Tibial nerve (tissue), 4 donors: ENCODE data around the gene CDKN2B-AS1. TPM values are rescaled to one million over a fixed set of nuclear protein-coding genes. Genes with fewer than 3 reads are reported as not detected.

Experiments used
- DNase-seq, 2 donors: peaks; one replicate each; pipeline ENCODE4 v3.0.0-alpha.2; 2019; ENCODE audit warnings: low spot score in 2 of 2
- H3K27ac ChIP-seq, 4 donors: fragments of 200-600 bp; sonication (generic) in 3 of 4; one replicate each; pipeline ENCODE4 v1.5.1; 2017 to 2019; ENCODE audit warnings: mild to moderate bottlenecking in 1 of 4
- H3K27me3 ChIP-seq, 2 donors: fragments of 200-600 bp; sonication (generic) in 1 of 2; one replicate each; pipeline versions ENCODE4 v1.5.1 to v1.6.0; 2017 to 2019
- H3K36me3 ChIP-seq, 3 donors: fragments of 200-600 bp; sonication (generic); one replicate each; pipeline ENCODE4 v1.5.1; 2018 to 2019
- H3K4me1 ChIP-seq, 4 donors: fragments of 200-600 bp; sonication (generic) in 3 of 4; one replicate each; pipeline ENCODE4 v1.5.1; 2017 to 2019
- H3K4me3 ChIP-seq, 4 donors: fragments of 200-600 bp; sonication (generic) in 3 of 4; one replicate each; pipeline ENCODE4 v1.5.1; 2017 to 2019; ENCODE audit warnings: mild to moderate bottlenecking in 1 of 4, moderate library complexity in 1 of 4
- H3K9me3 ChIP-seq, 4 donors: fragments of 200-600 bp; sonication (generic) in 3 of 4; one replicate each; pipeline ENCODE4 v1.5.1; 2017 to 2019
- CTCF ChIP-seq, 5 experiments: fragments of 200-600 bp in 3 of 5; fragments of 450-650 bp in 2 of 5; sonication (generic) in 3 of 5; IDR thresholded peaks; one replicate each; pipeline ENCODE4 v1.5.1; 2016 to 2019; ENCODE audit warnings: antibody characterized with exemption in 5 of 5, mild to moderate bottlenecking in 3 of 5, moderate library complexity in 2 of 5
- EP300 ChIP-seq, 2 donors: sonication (generic); formaldehyde crosslinking; IDR thresholded peaks; one replicate each; pipeline ENCODE4 v1.6.1; 2017; ENCODE audit warnings: antibody characterized with exemption in 2 of 2, mild to moderate bottlenecking in 1 of 2
- POLR2A ChIP-seq, 2 donors: fragments of 450-650 bp; IDR thresholded peaks; one replicate each; pipeline ENCODE4 v1.6.1; 2017; ENCODE audit warnings: antibody characterized with exemption in 2 of 2, mild to moderate bottlenecking in 2 of 2, moderate library complexity in 2 of 2
- WGBS, 2 donors: methylation state at CpG; one replicate each; pipeline ENCODE4 v1.1.5; 2018; 5-methylcytosine and 5-hydroxymethylcytosine counted together
- total RNA-seq, 4 donors: library from RNA; depleted of rRNA; stranded (reverse); fragments of >200 nt; gene quantifications; one replicate each; pipeline ENCODE4 v1.1.0, GENCODE V29; 2016

CDKN2B-AS1 gene
- total RNA-seq, 4 donors from 2014 or later, result 0.59 to 1.5 (median 0.90) TPM; not detected in 1

DNA sequence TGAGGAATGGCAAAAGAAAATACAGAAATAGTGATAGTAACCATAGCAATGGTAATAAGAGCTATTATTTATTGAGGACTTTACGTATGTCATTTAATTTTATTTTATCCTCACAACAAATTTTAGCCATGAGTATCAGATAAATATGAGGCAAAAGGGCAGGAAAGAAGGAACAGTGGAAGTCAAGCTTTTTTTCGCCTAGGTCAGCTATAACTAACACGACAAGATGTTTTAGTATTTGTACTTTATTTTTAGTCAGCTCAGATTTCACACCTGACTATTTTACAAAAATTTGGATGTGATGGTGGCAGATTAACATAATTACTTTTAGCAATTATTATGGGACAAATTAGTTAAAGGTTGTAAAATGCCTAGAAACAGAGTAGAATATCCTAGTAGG is 49.3 kb downstream of the CDKN2B-AS1 start:
- WGBS, 2 donors, result 48 to 68% methylated on average over 3 of the region's 3 CpGs
- Histone ChIP-seq H3K27me3 (no peaks in the 10 kb centered on the region), H3K4me3 (no peak overlapping the region), H3K9me3 (no peaks in the 10 kb centered on the region), H3K36me3 (no peaks in the 10 kb centered on the region), H3K4me1 (peaks cover 0 to 7% (median 3%) of the 10 kb centered on the region in 4 donors), H3K27ac (no peak overlapping the region)
- no peak for DNase-seq
- TF ChIP-seq CTCF (IDR thresholded peaks at IDR 0.05), result no peak
- no peak for TF ChIP-seq EP300 (IDR thresholded peaks at IDR 0.05)
- no peak for TF ChIP-seq POLR2A (IDR thresholded peaks at IDR 0.05)

GRCh38 chr9:22044583-22044982 is 50.0 kb downstream of the CDKN2B-AS1 start:
- H3K9me3 ChIP-seq, result no peaks in the 10 kb centered on the region
- no peak overlapping the region for H3K4me3 ChIP-seq
- H3K27ac ChIP-seq, result no peak overlapping the region
- H3K36me3 ChIP-seq, result no peaks in the 10 kb centered on the region
- no peak for TF ChIP-seq POLR2A (IDR thresholded peaks at IDR 0.05)
- TF ChIP-seq CTCF (IDR thresholded peaks at IDR 0.05), result no peak
- TF ChIP-seq EP300 (IDR thresholded peaks at IDR 0.05), result no peak
- DNase-seq, result no peak
- peaks cover 0 to under 1% (median under 1%) of the 10 kb centered on the region in 4 donors for H3K4me1 ChIP-seq
- no peaks in the 10 kb centered on the region for H3K27me3 ChIP-seq

GRCh38 chr9:22045423-22045822 is 50.8 kb downstream of the CDKN2B-AS1 start:
- H3K27me3 ChIP-seq, result no peaks in the 10 kb centered on the region
- TF ChIP-seq POLR2A (IDR thresholded peaks at IDR 0.05) (no peak), EP300 (IDR thresholded peaks at IDR 0.05) (no peak), CTCF (IDR thresholded peaks at IDR 0.05) (no peak)
- H3K4me1 ChIP-seq, result no peaks in the 10 kb centered on the region
- H3K36me3 ChIP-seq, result no peaks in the 10 kb centered on the region
- no peaks in the 10 kb centered on the region for H3K9me3 ChIP-seq
- no peak overlapping the region for H3K27ac ChIP-seq
- no peak for DNase-seq
- H3K4me3 ChIP-seq, result no peak overlapping the region

GRCh38 chr9:22046243-22046885 is 51.8 kb downstream of the CDKN2B-AS1 start:
- Histone ChIP-seq H3K27ac (no peak overlapping the region), H3K36me3 (no peaks in the 10 kb centered on the region), H3K4me1 (no peaks in the 10 kb centered on the region), H3K27me3 (no peaks in the 10 kb centered on the region), H3K4me3 (no peak overlapping the region), H3K9me3 (no peaks in the 10 kb centered on the region)
- DNase-seq, result no peak
- TF ChIP-seq EP300 (IDR thresholded peaks at IDR 0.05), result no peak
- TF ChIP-seq POLR2A (IDR thresholded peaks at IDR 0.05), result no peak
- no peak for TF ChIP-seq CTCF (IDR thresholded peaks at IDR 0.05)
- whole genome bisulfite sequencing, 2 donors, result 78 to 95% methylated on average over 1 of the region's 1 CpG

DNA sequence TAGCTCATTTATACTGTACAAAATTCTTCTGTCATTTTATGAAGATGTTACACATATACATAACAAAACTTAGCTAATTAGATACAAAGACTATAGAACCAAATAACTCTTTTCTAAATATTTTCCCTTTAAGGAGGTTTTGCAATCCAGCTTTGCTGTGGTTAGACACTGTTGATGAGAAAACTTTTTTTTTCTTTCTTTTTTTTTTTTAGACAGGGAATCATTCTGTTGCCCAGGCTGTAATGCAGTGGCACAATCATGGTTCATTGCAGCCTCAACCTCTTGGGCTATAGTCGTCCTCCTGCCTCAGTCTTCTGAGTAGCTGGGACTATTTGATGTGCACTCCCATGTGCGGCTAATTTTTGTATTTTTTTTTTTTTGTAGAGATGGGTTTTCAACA is 53.0 kb downstream of the CDKN2B-AS1 start:
- Histone ChIP-seq H3K27me3 (no peaks in the 10 kb centered on the region), H3K9me3 (no peaks in the 10 kb centered on the region), H3K27ac (no peak overlapping the region), H3K4me3 (no peak overlapping the region), H3K4me1 (peaks cover 0 to 9% (median 3%) of the 10 kb centered on the region in 4 donors), H3K36me3 (no peaks in the 10 kb centered on the region)
- DNase-seq, result no peak
- 82 to 88% methylated on average over 2 of the region's 2 CpGs for WGBS, 2 donors
- TF ChIP-seq CTCF (IDR thresholded peaks at IDR 0.05), result no peak
- no peak for TF ChIP-seq EP300 (IDR thresholded peaks at IDR 0.05)
- TF ChIP-seq POLR2A (IDR thresholded peaks at IDR 0.05), result no peak
